Measurements from ENCODE around the gene MRGPRG.
"Not testable (repeated sequence)": the region's sequence is repeated elsewhere in the genome, so short reads cannot be mapped to it uniquely, and the experiment has no call there.

GRCh38 chr11:3254773-3255172 is 36.2 kb upstream of the MRGPRG start:
- TF ChIP-seq POLR2A (IDR thresholded peaks at IDR 0.05; ENCODE audit: low read depth, low read length); TAF1 (IDR thresholded peaks at IDR 0.05; ENCODE audit: borderline replicate concordance, low read depth, low read length); POLR2AphosphoS5 (IDR thresholded peaks at IDR 0.05; ENCODE audit: low read depth, low read length): not testable (repeated sequence)
